ENCODE data around the gene PRTG. TPM values are rescaled to one million over a fixed set of nuclear protein-coding genes. Genes with fewer than 3 reads are reported as not detected.
A peak's percentile ranks its signal among the peaks of the same experiment; 100 is the strongest.

PRTG gene
- total RNA-seq, 3 donors from 2014 or later: 5.2 to 11.6 (median 5.8) TPM

GRCh38 chr15:55784286-55784685, 41.3 kb upstream of the PRTG start:
- Histone ChIP-seq H3K9me3 (no peaks in the 10 kb centered on the region), H3K27ac (no peak overlapping the region), H3K36me3 (no peaks in the 10 kb centered on the region), H3K4me1 (no peaks in the 10 kb centered on the region), H3K4me3 (no peak overlapping the region), H3K27me3 (no peaks in the 10 kb centered on the region)
- no peak for DNase-seq (ENCODE audit: low spot score in 2 of 2)
- TF ChIP-seq POLR2A (IDR thresholded peaks at IDR 0.05): no peak
- TF ChIP-seq POLR2AphosphoS5 (IDR thresholded peaks at IDR 0.05): no peak
- no peak for TF ChIP-seq CTCF (IDR thresholded peaks at IDR 0.05)
- intact Hi-C loops (cut with DNase I; ENCODE audit: low total_unique reads): no loop called here

- Histone ChIP-seq H3K4me3 (no peak overlapping the region), H3K27ac (no peak overlapping the region), H3K4me1 (no peaks in the 10 kb centered on the region), H3K27me3 (no peaks in the 10 kb centered on the region), H3K9me3 (no peaks in the 10 kb centered on the region), H3K36me3 (no peaks in the 10 kb centered on the region)
- intact Hi-C loops (cut with DNase I; ENCODE audit: low total_unique reads): no loop called here
- no peak for DNase-seq (ENCODE audit: low spot score in 2 of 2)
- no peak for TF ChIP-seq CTCF (IDR thresholded peaks at IDR 0.05)
- TF ChIP-seq POLR2AphosphoS5 (IDR thresholded peaks at IDR 0.05): no peak
- TF ChIP-seq POLR2A (IDR thresholded peaks at IDR 0.05): no peak
Measured at GRCh38 chr15:55782901-55783300, 39.9 kb upstream of the PRTG start.

GRCh38 chr15:55780292-55780691, 37.3 kb upstream of the PRTG start:
- Histone ChIP-seq H3K4me1 (no peaks in the 10 kb centered on the region), H3K36me3 (no peaks in the 10 kb centered on the region), H3K27me3 (no peaks in the 10 kb centered on the region), H3K9me3 (no peaks in the 10 kb centered on the region), H3K4me3 (no peak overlapping the region), H3K27ac (no peak overlapping the region)
- TF ChIP-seq CTCF (IDR thresholded peaks at IDR 0.05): no peak
- TF ChIP-seq POLR2A (IDR thresholded peaks at IDR 0.05): no peak
- no peak for TF ChIP-seq POLR2AphosphoS5 (IDR thresholded peaks at IDR 0.05)
- no peak for DNase-seq (ENCODE audit: low spot score in 2 of 2)
- intact Hi-C loops (cut with DNase I; ENCODE audit: low total_unique reads): no loop called here

GRCh38 chr15:55778932-55779331, 36.0 kb upstream of the PRTG start:
- no peak for TF ChIP-seq POLR2AphosphoS5 (IDR thresholded peaks at IDR 0.05)
- no peak for TF ChIP-seq CTCF (IDR thresholded peaks at IDR 0.05)
- TF ChIP-seq POLR2A (IDR thresholded peaks at IDR 0.05): no peak
- no peaks in the 10 kb centered on the region for H3K4me1 ChIP-seq
- no peak overlapping the region for H3K27ac ChIP-seq
- H3K9me3 ChIP-seq: no peaks in the 10 kb centered on the region
- no peaks in the 10 kb centered on the region for H3K36me3 ChIP-seq
- H3K27me3 ChIP-seq: no peaks in the 10 kb centered on the region
- no peak overlapping the region for H3K4me3 ChIP-seq
- DNase-seq (ENCODE audit: low spot score in 2 of 2): no peak
- intact Hi-C loops (cut with DNase I; ENCODE audit: low total_unique reads): no loop called here

- peak in 1 of 3 donors; percentile 11 for TF ChIP-seq CTCF (IDR thresholded peaks at IDR 0.05)
- no peak for TF ChIP-seq POLR2A (IDR thresholded peaks at IDR 0.05)
- Histone ChIP-seq H3K4me3 (no peak overlapping the region), H3K9me3 (no peaks in the 10 kb centered on the region), H3K27ac (peak overlapping the region in 1 of 2 donors; percentile 25), H3K27me3 (no peaks in the 10 kb centered on the region), H3K4me1 (no peaks in the 10 kb centered on the region), H3K36me3 (no peaks in the 10 kb centered on the region)
- intact Hi-C loops (cut with DNase I; ENCODE audit: low total_unique reads): no loop called here
- peak in 1 of 2 donors; percentile 58 for DNase-seq (ENCODE audit: low spot score in 2 of 2)
Measured at GRCh38 chr15:55775316-55775715, 32.4 kb upstream of the PRTG start.
